ENCODE measurements around the gene ADAMTS12.

GRCh38 chr5:33513462-33514185, 378.2 kb downstream of the ADAMTS12 start:
- TF ChIP-seq POLR2AphosphoS5 (IDR thresholded peaks at IDR 0.05; ENCODE audit: low read depth, low read length) (no peak), SIN3A (IDR thresholded peaks at IDR 0.05; ENCODE audit: borderline replicate concordance, insufficient read depth, low read depth, low read length) (no peak), TCF7L2 (IDR thresholded peaks at IDR 0.05; ENCODE audit: low read depth, low read length) (no peak)
- TF ChIP-seq, protein P1, sequence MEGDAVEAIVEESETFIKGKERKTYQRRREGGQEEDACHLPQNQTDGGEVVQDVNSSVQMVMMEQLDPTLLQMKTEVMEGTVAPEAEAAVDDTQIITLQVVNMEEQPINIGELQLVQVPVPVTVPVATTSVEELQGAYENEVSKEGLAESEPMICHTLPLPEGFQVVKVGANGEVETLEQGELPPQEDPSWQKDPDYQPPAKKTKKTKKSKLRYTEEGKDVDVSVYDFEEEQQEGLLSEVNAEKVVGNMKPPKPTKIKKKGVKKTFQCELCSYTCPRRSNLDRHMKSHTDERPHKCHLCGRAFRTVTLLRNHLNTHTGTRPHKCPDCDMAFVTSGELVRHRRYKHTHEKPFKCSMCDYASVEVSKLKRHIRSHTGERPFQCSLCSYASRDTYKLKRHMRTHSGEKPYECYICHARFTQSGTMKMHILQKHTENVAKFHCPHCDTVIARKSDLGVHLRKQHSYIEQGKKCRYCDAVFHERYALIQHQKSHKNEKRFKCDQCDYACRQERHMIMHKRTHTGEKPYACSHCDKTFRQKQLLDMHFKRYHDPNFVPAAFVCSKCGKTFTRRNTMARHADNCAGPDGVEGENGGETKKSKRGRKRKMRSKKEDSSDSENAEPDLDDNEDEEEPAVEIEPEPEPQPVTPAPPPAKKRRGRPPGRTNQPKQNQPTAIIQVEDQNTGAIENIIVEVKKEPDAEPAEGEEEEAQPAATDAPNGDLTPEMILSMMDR (IDR thresholded peaks at IDR 0.05), result no peak
- TF ChIP-seq, protein P2, sequence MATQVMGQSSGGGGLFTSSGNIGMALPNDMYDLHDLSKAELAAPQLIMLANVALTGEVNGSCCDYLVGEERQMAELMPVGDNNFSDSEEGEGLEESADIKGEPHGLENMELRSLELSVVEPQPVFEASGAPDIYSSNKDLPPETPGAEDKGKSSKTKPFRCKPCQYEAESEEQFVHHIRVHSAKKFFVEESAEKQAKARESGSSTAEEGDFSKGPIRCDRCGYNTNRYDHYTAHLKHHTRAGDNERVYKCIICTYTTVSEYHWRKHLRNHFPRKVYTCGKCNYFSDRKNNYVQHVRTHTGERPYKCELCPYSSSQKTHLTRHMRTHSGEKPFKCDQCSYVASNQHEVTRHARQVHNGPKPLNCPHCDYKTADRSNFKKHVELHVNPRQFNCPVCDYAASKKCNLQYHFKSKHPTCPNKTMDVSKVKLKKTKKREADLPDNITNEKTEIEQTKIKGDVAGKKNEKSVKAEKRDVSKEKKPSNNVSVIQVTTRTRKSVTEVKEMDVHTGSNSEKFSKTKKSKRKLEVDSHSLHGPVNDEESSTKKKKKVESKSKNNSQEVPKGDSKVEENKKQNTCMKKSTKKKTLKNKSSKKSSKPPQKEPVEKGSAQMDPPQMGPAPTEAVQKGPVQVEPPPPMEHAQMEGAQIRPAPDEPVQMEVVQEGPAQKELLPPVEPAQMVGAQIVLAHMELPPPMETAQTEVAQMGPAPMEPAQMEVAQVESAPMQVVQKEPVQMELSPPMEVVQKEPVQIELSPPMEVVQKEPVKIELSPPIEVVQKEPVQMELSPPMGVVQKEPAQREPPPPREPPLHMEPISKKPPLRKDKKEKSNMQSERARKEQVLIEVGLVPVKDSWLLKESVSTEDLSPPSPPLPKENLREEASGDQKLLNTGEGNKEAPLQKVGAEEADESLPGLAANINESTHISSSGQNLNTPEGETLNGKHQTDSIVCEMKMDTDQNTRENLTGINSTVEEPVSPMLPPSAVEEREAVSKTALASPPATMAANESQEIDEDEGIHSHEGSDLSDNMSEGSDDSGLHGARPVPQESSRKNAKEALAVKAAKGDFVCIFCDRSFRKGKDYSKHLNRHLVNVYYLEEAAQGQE (IDR thresholded peaks at IDR 0.05; ENCODE audit: insufficient read depth in 1 of 2, low read depth in 2 of 2, low read length in 1 of 2), result no peak
